Measurements from ENCODE around the gene ARID1B. TPM values are rescaled to one million over a fixed set of nuclear protein-coding genes. Genes with fewer than 3 reads are reported as not detected.

Gene ARID1B
- total RNA-seq, 1 experiment from 2014 or later, result 60.3 TPM

DNA sequence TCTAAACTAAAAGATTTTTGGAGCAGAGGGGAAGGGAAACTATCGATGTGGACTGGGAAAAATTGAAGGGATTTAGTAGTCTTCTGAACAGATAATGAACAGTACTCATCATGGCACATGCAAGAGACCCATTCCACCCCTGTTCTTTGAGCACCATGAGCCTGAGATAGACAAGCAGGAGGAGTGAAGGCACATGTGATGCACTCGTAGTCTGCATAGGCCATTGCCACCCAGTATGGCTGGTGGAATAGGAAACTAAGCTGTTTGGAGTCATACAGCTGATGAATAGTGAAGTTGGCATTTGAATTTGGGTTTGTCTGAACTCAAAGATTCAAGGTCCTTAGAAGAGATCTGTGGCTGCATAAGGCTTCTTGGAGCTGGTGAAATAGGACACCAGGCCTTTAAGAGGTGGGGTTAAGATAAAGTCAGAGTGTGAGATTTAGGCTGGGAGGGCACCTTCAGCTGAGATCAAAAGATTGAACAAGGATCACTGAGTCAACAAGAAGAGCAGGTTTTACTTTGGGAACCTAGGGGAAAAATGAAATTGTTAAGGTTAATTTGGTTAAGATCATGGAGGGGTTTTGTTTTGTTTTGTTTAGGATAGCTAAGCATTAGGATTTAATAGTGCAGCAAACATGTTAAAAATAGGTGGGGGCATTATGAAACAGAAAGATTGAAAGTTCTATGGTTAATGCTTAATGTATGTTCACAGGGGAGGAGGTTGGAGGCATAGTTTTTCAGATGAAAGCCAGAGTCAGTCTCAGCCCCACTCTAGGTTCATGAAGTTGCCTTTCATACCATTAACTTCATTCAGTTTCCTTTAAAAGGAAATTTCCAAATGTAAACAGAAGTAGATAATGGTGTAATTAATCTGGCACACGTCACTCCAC lies 148.8 kb downstream of the ARID1B start:
- Mint-ChIP-seq H3K27me3 (ENCODE audit: low read depth) (no peaks in the 10 kb centered on the region), H3K4me3 (no peak overlapping the region), H3K4me1 (peaks cover 60% of the 10 kb centered on the region), H3K27ac (peak overlapping the region; percentile 7), H3K9me3 (0 out of 2 replicates have a peak, but pooled peaks cover 3% of the 10 kb centered on the region), H3K36me3 (peaks cover 2% of the 10 kb centered on the region; the same call in 1 of the 2 replicates)
- ChIA-PET POLR2A (interaction anchor here (0.6 kb wide), 1 partner anchor 126 kb away, joined by 3 read pairs; no protein-coding TSS in a partner anchor), CTCF (interaction anchor here (1.6 to 2.0 kb wide), 2 partner anchors 17 to 50 kb away, joined by 4 to 8 read pairs; no protein-coding TSS in a partner anchor)
- ATAC-seq, result peak; percentile 75
- no peak for TF ChIP-seq KAT7 (CRISPR knock-in tag; IDR thresholded peaks at IDR 0.05; ENCODE audit: borderline replicate concordance)
- no peak for TF ChIP-seq ZBTB21 (CRISPR knock-in tag; IDR thresholded peaks at IDR 0.05; ENCODE audit: borderline replicate concordance)
- TF ChIP-seq SP1 (CRISPR knock-in tag; conservative IDR thresholded peaks at IDR 0.05), result 0 out of 2 replicates have a peak, but pooled peaks have one; percentile 33
- no peak for TF ChIP-seq GABPB1 (CRISPR knock-in tag; IDR thresholded peaks at IDR 0.05)
- TF ChIP-seq NFATC4 (CRISPR knock-in tag; IDR thresholded peaks at IDR 0.05), result no peak
- TF ChIP-seq, protein P1, sequence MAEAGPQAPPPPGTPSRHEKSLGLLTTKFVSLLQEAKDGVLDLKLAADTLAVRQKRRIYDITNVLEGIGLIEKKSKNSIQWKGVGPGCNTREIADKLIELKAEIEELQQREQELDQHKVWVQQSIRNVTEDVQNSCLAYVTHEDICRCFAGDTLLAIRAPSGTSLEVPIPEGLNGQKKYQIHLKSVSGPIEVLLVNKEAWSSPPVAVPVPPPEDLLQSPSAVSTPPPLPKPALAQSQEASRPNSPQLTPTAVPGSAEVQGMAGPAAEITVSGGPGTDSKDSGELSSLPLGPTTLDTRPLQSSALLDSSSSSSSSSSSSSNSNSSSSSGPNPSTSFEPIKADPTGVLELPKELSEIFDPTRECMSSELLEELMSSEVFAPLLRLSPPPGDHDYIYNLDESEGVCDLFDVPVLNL (CRISPR knock-in tag; IDR thresholded peaks at IDR 0.05; ENCODE audit: borderline replicate concordance, low read depth), result no peak
- no peak for TF ChIP-seq ZNF138 (CRISPR knock-in tag; conservative IDR thresholded peaks at IDR 0.05)
- TF ChIP-seq, protein P2, sequence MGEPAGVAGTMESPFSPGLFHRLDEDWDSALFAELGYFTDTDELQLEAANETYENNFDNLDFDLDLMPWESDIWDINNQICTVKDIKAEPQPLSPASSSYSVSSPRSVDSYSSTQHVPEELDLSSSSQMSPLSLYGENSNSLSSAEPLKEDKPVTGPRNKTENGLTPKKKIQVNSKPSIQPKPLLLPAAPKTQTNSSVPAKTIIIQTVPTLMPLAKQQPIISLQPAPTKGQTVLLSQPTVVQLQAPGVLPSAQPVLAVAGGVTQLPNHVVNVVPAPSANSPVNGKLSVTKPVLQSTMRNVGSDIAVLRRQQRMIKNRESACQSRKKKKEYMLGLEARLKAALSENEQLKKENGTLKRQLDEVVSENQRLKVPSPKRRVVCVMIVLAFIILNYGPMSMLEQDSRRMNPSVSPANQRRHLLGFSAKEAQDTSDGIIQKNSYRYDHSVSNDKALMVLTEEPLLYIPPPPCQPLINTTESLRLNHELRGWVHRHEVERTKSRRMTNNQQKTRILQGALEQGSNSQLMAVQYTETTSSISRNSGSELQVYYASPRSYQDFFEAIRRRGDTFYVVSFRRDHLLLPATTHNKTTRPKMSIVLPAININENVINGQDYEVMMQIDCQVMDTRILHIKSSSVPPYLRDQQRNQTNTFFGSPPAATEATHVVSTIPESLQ (CRISPR knock-in tag; IDR thresholded peaks at IDR 0.05), result no peak
- no peak for DNase-seq (ENCODE audit: low spot score)

DNA sequence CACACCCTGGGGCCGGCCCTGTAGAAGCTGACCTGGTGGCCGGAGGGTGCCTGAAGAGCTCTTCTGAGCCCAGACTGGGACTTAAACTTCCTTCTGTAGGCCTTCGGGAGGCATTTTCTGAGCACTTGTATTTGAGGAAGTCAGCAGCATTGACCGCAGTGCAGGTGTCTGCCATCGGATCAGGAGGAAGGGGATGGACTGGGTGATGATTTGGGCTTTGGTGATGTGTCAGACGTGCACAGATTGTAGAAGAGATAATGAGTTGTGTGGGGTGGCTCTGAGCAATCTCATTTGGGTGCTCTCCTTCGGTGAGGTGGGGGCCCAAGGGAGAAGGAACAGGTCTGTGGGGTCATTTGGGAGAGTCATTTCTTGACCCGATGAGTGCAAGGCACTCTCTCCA lies 150.9 kb downstream of the ARID1B start:
- Mint-ChIP-seq H3K27me3 (ENCODE audit: low read depth) (no peaks in the 10 kb centered on the region), H3K36me3 (no peaks in the 10 kb centered on the region), H3K4me1 (peaks cover 63% of the 10 kb centered on the region), H3K9me3 (no peaks in the 10 kb centered on the region), H3K27ac (no peak overlapping the region), H3K4me3 (no peak overlapping the region)
- ChIA-PET POLR2A (no interaction called here), CTCF (no interaction called here)
- TF ChIP-seq ZBTB21 (CRISPR knock-in tag; IDR thresholded peaks at IDR 0.05; ENCODE audit: borderline replicate concordance) (no peak), IRF2 (CRISPR knock-in tag; IDR thresholded peaks at IDR 0.05; ENCODE audit: borderline replicate concordance, low read depth) (no peak), FOXJ3 (CRISPR knock-in tag; IDR thresholded peaks at IDR 0.05; ENCODE audit: borderline replicate concordance) (no peak), PRRX2 (CRISPR knock-in tag; IDR thresholded peaks at IDR 0.05) (no peak), ESRRA (CRISPR knock-in tag; IDR thresholded peaks at IDR 0.05; ENCODE audit: borderline replicate concordance) (no peak), ZNF396 (CRISPR knock-in tag; IDR thresholded peaks at IDR 0.05; ENCODE audit: borderline replicate concordance) (no peak), TEAD1 (CRISPR knock-in tag; IDR thresholded peaks at IDR 0.05) (no peak), NFATC4 (CRISPR knock-in tag; IDR thresholded peaks at IDR 0.05) (no peak), ZNF416 (CRISPR knock-in tag; IDR thresholded peaks at IDR 0.05) (no peak)
- TF ChIP-seq, protein P3, sequence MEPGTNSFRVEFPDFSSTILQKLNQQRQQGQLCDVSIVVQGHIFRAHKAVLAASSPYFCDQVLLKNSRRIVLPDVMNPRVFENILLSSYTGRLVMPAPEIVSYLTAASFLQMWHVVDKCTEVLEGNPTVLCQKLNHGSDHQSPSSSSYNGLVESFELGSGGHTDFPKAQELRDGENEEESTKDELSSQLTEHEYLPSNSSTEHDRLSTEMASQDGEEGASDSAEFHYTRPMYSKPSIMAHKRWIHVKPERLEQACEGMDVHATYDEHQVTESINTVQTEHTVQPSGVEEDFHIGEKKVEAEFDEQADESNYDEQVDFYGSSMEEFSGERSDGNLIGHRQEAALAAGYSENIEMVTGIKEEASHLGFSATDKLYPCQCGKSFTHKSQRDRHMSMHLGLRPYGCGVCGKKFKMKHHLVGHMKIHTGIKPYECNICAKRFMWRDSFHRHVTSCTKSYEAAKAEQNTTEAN (CRISPR knock-in tag; IDR thresholded peaks at IDR 0.05), result no peak
- DNase-seq (ENCODE audit: low spot score), result no peak
- ATAC-seq, result no peak

DNA sequence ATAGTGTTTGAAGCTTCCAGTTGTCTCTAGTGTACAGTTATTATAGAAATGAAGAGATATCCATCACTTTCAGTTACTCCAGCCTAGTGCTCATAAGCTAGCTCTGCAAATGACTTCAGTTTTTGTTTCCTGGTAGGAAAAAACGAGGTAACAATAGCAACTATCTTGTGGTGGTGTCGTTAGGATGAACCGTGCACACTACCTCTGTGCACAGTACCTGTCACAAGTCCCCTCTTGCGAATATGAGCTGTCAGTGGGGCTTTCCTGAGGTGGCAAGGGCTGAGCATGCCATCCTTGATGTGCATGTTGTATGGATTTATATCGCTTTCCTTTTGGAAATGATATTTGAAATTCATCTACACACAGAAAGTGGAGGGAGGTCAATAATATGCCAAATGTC lies 151.8 kb downstream of the ARID1B start:
- H3K9me3 Mint-ChIP-seq, result no peaks in the 10 kb centered on the region
- no peak for ATAC-seq
- no peaks in the 10 kb centered on the region for H3K27me3 Mint-ChIP-seq (ENCODE audit: low read depth)
- no peak for DNase-seq (ENCODE audit: low spot score)
- H3K4me3 Mint-ChIP-seq, result no peak overlapping the region
- CTCF ChIA-PET, result no interaction called here
- H3K4me1 Mint-ChIP-seq, result peaks cover 71% of the 10 kb centered on the region
- no peak overlapping the region; the same call in 1 of the 2 replicates for H3K27ac Mint-ChIP-seq
- no peaks in the 10 kb centered on the region for H3K36me3 Mint-ChIP-seq
- POLR2A ChIA-PET, result no interaction called here
- TF ChIP-seq ESRRA (CRISPR knock-in tag; IDR thresholded peaks at IDR 0.05; ENCODE audit: borderline replicate concordance), result no peak
- TF ChIP-seq EMX1 (CRISPR knock-in tag; IDR thresholded peaks at IDR 0.05), result no peak
- TF ChIP-seq, protein P4, sequence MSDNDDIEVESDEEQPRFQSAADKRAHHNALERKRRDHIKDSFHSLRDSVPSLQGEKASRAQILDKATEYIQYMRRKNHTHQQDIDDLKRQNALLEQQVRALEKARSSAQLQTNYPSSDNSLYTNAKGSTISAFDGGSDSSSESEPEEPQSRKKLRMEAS (CRISPR knock-in tag; IDR thresholded peaks at IDR 0.05), result no peak
- no peak for TF ChIP-seq ZNF416 (CRISPR knock-in tag; IDR thresholded peaks at IDR 0.05)
- no peak for TF ChIP-seq MXD4 (CRISPR knock-in tag; IDR thresholded peaks at IDR 0.05; ENCODE audit: borderline replicate concordance)
- TF ChIP-seq, protein P5, sequence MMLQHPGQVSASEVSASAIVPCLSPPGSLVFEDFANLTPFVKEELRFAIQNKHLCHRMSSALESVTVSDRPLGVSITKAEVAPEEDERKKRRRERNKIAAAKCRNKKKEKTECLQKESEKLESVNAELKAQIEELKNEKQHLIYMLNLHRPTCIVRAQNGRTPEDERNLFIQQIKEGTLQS (CRISPR knock-in tag; conservative IDR thresholded peaks at IDR 0.05), result no peak
- TF ChIP-seq ETV6 (CRISPR knock-in tag; IDR thresholded peaks at IDR 0.05), result no peak
- TF ChIP-seq, protein P1 (CRISPR knock-in tag; IDR thresholded peaks at IDR 0.05; ENCODE audit: borderline replicate concordance, low read depth), result no peak
- TF ChIP-seq NR2C2 (CRISPR knock-in tag; IDR thresholded peaks at IDR 0.05), result no peak
- no peak for TF ChIP-seq ZNF317 (CRISPR knock-in tag; IDR thresholded peaks at IDR 0.05; ENCODE audit: borderline replicate concordance, low read depth)
- no peak for TF ChIP-seq FOXK1 (CRISPR knock-in tag; IDR thresholded peaks at IDR 0.05)
- TF ChIP-seq TEAD4 (CRISPR knock-in tag; IDR thresholded peaks at IDR 0.05), result no peak
